Stomach (tissue), 4 donors: ENCODE measurements around the gene DEFB113.

Experiments
- CTCF ChIP-seq, 7 experiments: fragments of 450-650 bp in 4 of 7; fragments of 200-600 bp in 3 of 7; sonication (generic) in 3 of 7; IDR thresholded peaks; one replicate each; pipeline ENCODE4 v1.5.1; 2016 to 2019; ENCODE audit warnings: antibody characterized with exemption in 7 of 7, control low read depth in 2 of 7, mild to moderate bottlenecking in 1 of 7
- POLR2A ChIP-seq, 4 donors: fragments of 450-650 bp; IDR thresholded peaks; one replicate each; pipeline ENCODE4 v1.6.1; 2016; ENCODE audit warnings: antibody characterized with exemption in 4 of 4, control low read depth in 2 of 4, mild to moderate bottlenecking in 1 of 4, moderate library complexity in 1 of 4
- POLR2AphosphoS5 ChIP-seq, 3 donors: sonication (generic); formaldehyde crosslinking; IDR thresholded peaks; one replicate each; pipeline ENCODE4 v1.6.1; 2016; ENCODE audit warnings: antibody characterized with exemption in 3 of 3

GRCh38 chr6:50007819-50008218 lies 38.4 kb upstream of the DEFB113 start:
- TF ChIP-seq POLR2AphosphoS5 (IDR thresholded peaks at IDR 0.05), result no peak
- TF ChIP-seq CTCF (IDR thresholded peaks at IDR 0.05), result no peak
- TF ChIP-seq POLR2A (IDR thresholded peaks at IDR 0.05), result no peak
